ENCODE measurements around the gene AUNIP. TPM values are rescaled to one million over a fixed set of nuclear protein-coding genes. Genes with fewer than 3 reads are reported as not detected.
A peak's percentile ranks its signal among the peaks of the same experiment; 100 is the strongest.

AUNIP gene
- total and polyA plus RNA-seq, 2 experiments from 2014 or later = 2.2 to 2.3 TPM

DNA sequence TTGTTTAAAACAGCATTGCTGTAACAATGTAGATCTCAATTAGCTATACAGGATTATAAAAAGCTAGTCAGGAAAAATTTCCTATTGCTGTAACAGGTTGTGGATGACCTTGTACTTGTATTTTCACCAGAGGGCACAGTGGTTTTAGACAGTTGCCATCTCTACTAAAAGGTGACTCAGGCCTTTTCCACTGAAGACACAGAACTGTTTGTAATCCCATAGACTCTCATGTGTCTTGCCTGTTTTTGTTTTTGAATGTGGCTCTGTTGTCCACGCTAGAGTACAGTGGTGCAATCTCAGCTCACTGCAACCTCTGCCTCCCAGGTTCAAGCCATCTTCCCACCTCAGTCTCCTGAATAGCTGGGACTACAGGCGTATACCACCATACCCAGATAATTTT is 33.7 kb downstream of the AUNIP start:
- Histone ChIP-seq H3K27me3 (replicated peaks; ENCODE audit: insufficient read depth) (no peaks in the 10 kb centered on the region), H3K4me3 (no peak overlapping the region), H3K27ac (no peak overlapping the region), H3K9ac (no peak overlapping the region), H2AFZ (no peak overlapping the region), H3K79me2 (ENCODE audit: insufficient read depth) (peaks cover 52% of the 10 kb centered on the region), H3K9me3 (ENCODE audit: low read depth) (no peaks in the 10 kb centered on the region), H3K4me1 (ENCODE audit: insufficient read depth) (peaks cover 10% of the 10 kb centered on the region), H3K9me2 (ENCODE audit: insufficient read depth) (no peaks in the 10 kb centered on the region), H3K36me3 (ENCODE audit: low read depth) (peaks cover 30% of the 10 kb centered on the region), H3K4me2 (ENCODE audit: unreplicated experiment) (no peak overlapping the region), H4K20me1 (ENCODE audit: insufficient read depth) (no peaks in the 10 kb centered on the region), H3F3A (ENCODE audit: insufficient read depth) (peaks cover 5% of the 10 kb centered on the region; the same call in 1 of the 2 replicates)
- WGBS, 2 experiments (ENCODE audit: low coverage in 1 of 2, low lambda C conversion rate in 2 of 2, missing lambda C conversion rate in 2 of 2) = 88 to 98% methylated on average over 2 of the region's 2 CpGs
- in situ Hi-C loops (cut with MboI) = loop anchor here (10.0 kb wide), 1 partner anchor 169 kb away; the partner anchor contains the start of gene PAFAH2
- no peak for TF ChIP-seq EZH2 (IDR thresholded peaks at IDR 0.05; ENCODE audit: insufficient read depth, poor library complexity, severe bottlenecking)
- DNase-seq = peak; percentile 38

DNA sequence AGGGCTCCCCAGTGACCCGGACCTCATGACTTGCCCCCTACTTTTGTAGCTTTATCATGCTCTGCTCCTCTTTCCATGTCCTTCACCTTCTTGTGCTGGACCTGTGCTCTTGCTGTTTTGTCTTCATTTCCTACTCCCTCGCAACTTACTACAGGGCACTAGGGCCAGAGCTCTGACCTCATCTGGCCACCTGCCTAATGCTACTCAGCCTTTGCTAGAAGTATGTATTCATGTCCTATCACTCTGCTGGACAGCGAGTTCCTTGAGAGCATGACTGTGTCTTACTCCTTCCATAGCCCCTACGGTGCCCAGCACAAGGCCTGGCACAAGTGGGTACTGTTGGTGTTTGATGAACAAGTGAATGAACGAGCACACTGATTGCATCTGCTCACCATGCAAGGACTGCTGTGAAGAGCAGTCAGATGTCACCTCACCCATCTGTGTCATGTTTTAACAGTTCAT is 37.6 kb downstream of the AUNIP start:
- Histone ChIP-seq H3K79me2 (ENCODE audit: insufficient read depth) (peaks cover 61% of the 10 kb centered on the region), H3K9ac (peak overlapping the region; percentile 83), H3K4me3 (peak overlapping the region; percentile 82), H2AFZ (no peak overlapping the region), H3K27ac (no peak overlapping the region), H3F3A (ENCODE audit: insufficient read depth) (peaks cover 18% of the 10 kb centered on the region), H3K9me2 (ENCODE audit: insufficient read depth) (no peaks in the 10 kb centered on the region), H3K4me1 (ENCODE audit: insufficient read depth) (peaks cover 25% of the 10 kb centered on the region), H3K27me3 (replicated peaks; ENCODE audit: insufficient read depth) (no peaks in the 10 kb centered on the region), H3K4me2 (ENCODE audit: unreplicated experiment) (peak overlapping the region; percentile 89), H4K20me1 (ENCODE audit: insufficient read depth) (no peaks in the 10 kb centered on the region), H3K9me3 (ENCODE audit: low read depth) (no peaks in the 10 kb centered on the region), H3K36me3 (ENCODE audit: low read depth) (no peaks in the 10 kb centered on the region)
- in situ Hi-C loops (cut with MboI) = loop anchor here (10.0 to 25.0 kb wide), 2 partner anchors 173 to 584 kb away; partner anchors contain the start of genes PAFAH2, RSRP1 and SYF2
- TF ChIP-seq EZH2 (IDR thresholded peaks at IDR 0.05; ENCODE audit: insufficient read depth, poor library complexity, severe bottlenecking) (no peak), EZH2phosphoT487 (IDR thresholded peaks at IDR 0.05; ENCODE audit: insufficient read depth, low read depth) (no peak)
- DNase-seq = peak; percentile 70
- WGBS, 2 experiments (ENCODE audit: low coverage in 1 of 2, low lambda C conversion rate in 2 of 2, missing lambda C conversion rate in 2 of 2) = 60 to 63% methylated on average over 5 of the region's 5 CpGs

DNA sequence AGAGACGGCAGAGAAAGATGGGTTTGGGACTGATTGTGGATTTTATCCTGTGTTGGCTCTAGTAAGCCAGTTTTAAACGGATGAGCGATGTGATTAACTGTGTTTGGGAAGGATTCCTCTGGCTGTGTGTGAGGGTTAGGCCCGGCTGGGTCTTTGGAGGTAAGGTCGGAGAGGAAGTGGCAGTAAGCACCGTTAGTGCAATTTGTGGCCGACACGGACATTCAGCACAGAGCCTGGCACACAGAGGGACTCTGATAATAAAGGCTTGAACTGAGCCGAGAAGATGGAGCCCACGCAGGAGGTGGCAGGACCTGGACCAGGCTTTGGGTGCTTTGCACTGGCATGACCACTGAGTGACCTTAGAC is 38.2 kb downstream of the AUNIP start:
- Histone ChIP-seq H3K79me2 (ENCODE audit: insufficient read depth) (peaks cover 59% of the 10 kb centered on the region), H3K4me2 (ENCODE audit: unreplicated experiment) (peak overlapping the region; percentile 89)
- peak; percentile 15 for DNase-seq

DNA sequence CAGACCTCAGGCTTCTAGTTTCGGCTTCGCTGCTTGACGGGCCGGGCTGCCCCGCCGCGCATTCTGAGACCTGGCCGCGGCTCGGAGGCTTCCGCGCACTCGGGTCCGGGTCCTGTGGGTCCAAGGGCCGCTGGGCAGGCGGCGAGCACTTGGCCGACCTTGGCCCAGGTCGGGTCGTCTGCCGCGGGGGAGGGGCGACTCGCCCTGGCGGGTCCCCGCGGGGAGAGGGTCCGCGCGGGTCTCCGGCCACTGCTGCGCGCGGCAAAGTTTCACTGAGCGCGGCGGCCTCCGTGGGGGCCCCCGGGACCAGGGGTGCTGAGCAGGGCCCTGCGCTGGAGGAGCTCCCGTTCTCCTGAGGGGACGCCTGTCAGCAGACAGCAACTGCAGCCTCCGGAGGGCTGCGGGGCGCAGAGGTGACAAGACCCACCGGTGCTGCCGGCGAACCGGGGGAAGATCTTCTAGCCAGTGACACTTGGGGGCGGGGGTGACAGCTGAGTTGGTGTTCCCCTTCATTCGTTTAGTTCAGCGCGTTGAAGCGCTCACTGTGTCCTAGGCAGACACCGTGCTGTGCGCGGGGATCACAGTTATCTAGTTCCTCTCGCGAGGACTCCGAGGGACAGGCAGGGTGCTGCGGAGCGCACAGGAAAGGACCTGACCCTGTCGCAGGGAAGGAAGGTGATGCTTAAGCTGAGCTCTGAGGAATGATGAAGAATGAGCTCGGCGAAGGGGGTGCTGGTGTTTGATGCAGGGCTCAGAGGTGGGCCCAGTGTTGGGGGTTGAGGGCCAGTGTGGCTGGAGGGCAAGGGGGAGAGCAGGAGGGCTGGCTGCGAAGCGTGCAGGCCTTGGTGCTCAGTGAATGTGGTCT is 38.8 kb downstream of the AUNIP start:
- peak overlapping the region; percentile 84 for H2AFZ ChIP-seq
- peak overlapping the region; percentile 61 for H3K27ac ChIP-seq
- H3K4me3 ChIP-seq = peak overlapping the region; percentile 82
- H3K79me2 ChIP-seq (ENCODE audit: insufficient read depth) = peaks cover 54% of the 10 kb centered on the region
- H3K4me1 ChIP-seq (ENCODE audit: insufficient read depth) = peaks cover 25% of the 10 kb centered on the region
- H4K20me1 ChIP-seq (ENCODE audit: insufficient read depth) = no peaks in the 10 kb centered on the region
- no peaks in the 10 kb centered on the region for H3K9me3 ChIP-seq (ENCODE audit: low read depth)
- in situ Hi-C loops (cut with MboI) = loop anchor here (10.0 to 25.0 kb wide), 2 partner anchors 174 to 583 kb away; partner anchors contain the start of genes PAFAH2, RSRP1 and SYF2
- no peaks in the 10 kb centered on the region for H3K27me3 ChIP-seq (replicated peaks; ENCODE audit: insufficient read depth)
- H3K9ac ChIP-seq = peak overlapping the region; percentile 83
- WGBS, 2 experiments (ENCODE audit: low coverage in 1 of 2, low lambda C conversion rate in 2 of 2, missing lambda C conversion rate in 2 of 2) = 0 to 2% methylated on average over 61 to 64 of the region's 67 CpGs
- TF ChIP-seq EZH2phosphoT487 (IDR thresholded peaks at IDR 0.05; ENCODE audit: insufficient read depth, low read depth) (no peak), EZH2 (IDR thresholded peaks at IDR 0.05; ENCODE audit: insufficient read depth, poor library complexity, severe bottlenecking) (no peak)
- H3K9me2 ChIP-seq (ENCODE audit: insufficient read depth) = no peaks in the 10 kb centered on the region
- peaks cover 18% of the 10 kb centered on the region for H3F3A ChIP-seq (ENCODE audit: insufficient read depth)
- H3K36me3 ChIP-seq (ENCODE audit: low read depth) = no peaks in the 10 kb centered on the region
- H3K4me2 ChIP-seq (ENCODE audit: unreplicated experiment) = peak overlapping the region; percentile 89
- peak; percentile 89 for DNase-seq

More for the DNA sequence above, 38.2 kb downstream of the AUNIP start:
- peak overlapping the region; percentile 83 for H3K9ac ChIP-seq
- TF ChIP-seq EZH2 (IDR thresholded peaks at IDR 0.05; ENCODE audit: insufficient read depth, poor library complexity, severe bottlenecking) (no peak), EZH2phosphoT487 (IDR thresholded peaks at IDR 0.05; ENCODE audit: insufficient read depth, low read depth) (no peak)
- peaks cover 18% of the 10 kb centered on the region for H3F3A ChIP-seq (ENCODE audit: insufficient read depth)
- 9 to 12% methylated on average over 10 of the region's 10 CpGs for WGBS, 2 experiments (ENCODE audit: low coverage in 1 of 2, low lambda C conversion rate in 2 of 2, missing lambda C conversion rate in 2 of 2)
- H3K9me2 ChIP-seq (ENCODE audit: insufficient read depth) = no peaks in the 10 kb centered on the region
- no peaks in the 10 kb centered on the region for H4K20me1 ChIP-seq (ENCODE audit: insufficient read depth)
- H2AFZ ChIP-seq = peak overlapping the region; percentile 84
- H3K27me3 ChIP-seq (replicated peaks; ENCODE audit: insufficient read depth) = no peaks in the 10 kb centered on the region
- H3K9me3 ChIP-seq (ENCODE audit: low read depth) = no peaks in the 10 kb centered on the region
- peak overlapping the region; percentile 82 for H3K4me3 ChIP-seq
- H3K4me1 ChIP-seq (ENCODE audit: insufficient read depth) = peaks cover 25% of the 10 kb centered on the region
- H3K36me3 ChIP-seq (ENCODE audit: low read depth) = no peaks in the 10 kb centered on the region
- in situ Hi-C loops (cut with MboI) = loop anchor here (10.0 to 25.0 kb wide), 2 partner anchors 174 to 584 kb away; partner anchors contain the start of genes PAFAH2, RSRP1 and SYF2
- H3K27ac ChIP-seq = peak overlapping the region; percentile 61

Measured in GM23248 (cell line).